SK-N-SH (cell line): ENCODE data around the gene ISX.

Experiments used
- CTCF ChIP-seq: fragments of 200-600 bp; sonication (generic); IDR thresholded peaks from 2 replicates; pipeline ENCODE4 v1.6.1; 2017; ENCODE audit warnings: antibody characterized with exemption, mild to moderate bottlenecking, moderate library complexity
- GABPA ChIP-seq: IDR thresholded peaks from 2 replicates; pipeline ENCODE4 v1.4.0; 2012; ENCODE audit warnings: low read depth, mild to moderate bottlenecking
- JUND ChIP-seq: IDR thresholded peaks from 2 replicates; pipeline ENCODE4 v1.4.0; 2012
- NRF1 ChIP-seq: IDR thresholded peaks from 2 replicates; pipeline ENCODE4 v1.6.1; 2012; ENCODE audit warnings: low read depth, mild to moderate bottlenecking, low read length
- POLR2AphosphoS5 ChIP-seq: IDR thresholded peaks from 2 replicates; pipeline ENCODE4 v1.6.1; 2012; ENCODE audit warnings: low read depth, low read length
- RAD21 ChIP-seq: IDR thresholded peaks from 2 replicates; pipeline ENCODE4 v1.6.1; 2012; ENCODE audit warnings: mild to moderate bottlenecking, low read length
- TCF12 ChIP-seq: IDR thresholded peaks from 2 replicates; pipeline ENCODE4 v1.4.0; 2012
- YY1 ChIP-seq: IDR thresholded peaks from 2 replicates; pipeline ENCODE4 v1.4.0; 2012; ENCODE audit warnings: low read depth, mild to moderate bottlenecking
- ZBTB33 ChIP-seq: IDR thresholded peaks from 2 replicates; pipeline ENCODE4 v1.4.0; 2012; ENCODE audit warnings: low read depth, borderline replicate concordance

- no peak for TF ChIP-seq NRF1
- no peak for TF ChIP-seq RAD21
- no peak for TF ChIP-seq POLR2AphosphoS5
- TF ChIP-seq JUND = no peak
- no peak for TF ChIP-seq TCF12
- no peak for TF ChIP-seq YY1
- TF ChIP-seq CTCF = no peak
- no peak for TF ChIP-seq GABPA
- no peak for TF ChIP-seq ZBTB33
These were observed 8.6 kb downstream of the ISX start for GRCh38 chr22:35074583-35074982.
